Osteocyte (in vitro differentiated cells): Measurements from ENCODE around the gene CARD14. TPM values are rescaled to one million over a fixed set of nuclear protein-coding genes. Genes with fewer than 3 reads are reported as not detected.

Experiments
- DNase-seq: peaks from one replicate; pipeline ENCODE4 v3.0.0; 2021; ENCODE audit warnings: mixed read lengths; ENCODE audit not compliant: unreplicated experiment; ENCODE audit errors: extremely low spot score
- H3K27ac Mint-ChIP-seq: one replicate; pipeline ENCODE4 v1.8.0; 2021; ENCODE audit warnings: mild to moderate bottlenecking, mixed read lengths; ENCODE audit not compliant: unreplicated experiment
- H3K27me3 Mint-ChIP-seq: one replicate; pipeline ENCODE4 v1.8.0; 2021; ENCODE audit warnings: mixed read lengths; ENCODE audit not compliant: unreplicated experiment
- H3K36me3 Mint-ChIP-seq: one replicate; pipeline ENCODE4 v1.8.0; 2021; ENCODE audit warnings: mixed read lengths; ENCODE audit not compliant: unreplicated experiment
- H3K4me1 Mint-ChIP-seq: one replicate; pipeline ENCODE4 v1.8.0; 2021; ENCODE audit warnings: mixed read lengths; ENCODE audit not compliant: unreplicated experiment
- H3K4me3 Mint-ChIP-seq: one replicate; pipeline ENCODE4 v1.8.0; 2021; ENCODE audit warnings: mild to moderate bottlenecking, moderate library complexity, mixed read lengths; ENCODE audit not compliant: unreplicated experiment
- H3K9me3 Mint-ChIP-seq: one replicate; pipeline ENCODE4 v1.8.0; 2021; ENCODE audit warnings: mixed read lengths; ENCODE audit not compliant: unreplicated experiment
- CTCF ChIP-seq: fragments of 200-600 bp; sonication (generic); IDR thresholded peaks from 2 replicates; pipeline ENCODE4 v1.5.0; 2021; ENCODE audit warnings: antibody characterized with exemption, mild to moderate bottlenecking, moderate library complexity
- total RNA-seq: library from RNA; stranded (reverse); gene quantifications from 2 replicates; pipeline ENCODE4 v1.2.1, GENCODE V29; 2021

Gene CARD14
- total RNA-seq, 1 donor from 2014 or later: 0.16 TPM

GRCh38 chr17:80219013-80219762 lies 49.4 kb downstream of the CARD14 start:
- TF ChIP-seq CTCF: no peak
- Mint-ChIP-seq H3K4me3 (peak overlapping the region; percentile 86), H3K36me3 (peaks cover 7% of the 10 kb centered on the region), H3K4me1 (peaks cover 18% of the 10 kb centered on the region), H3K27ac (peak overlapping the region; percentile 85), H3K27me3 (no peaks in the 10 kb centered on the region), H3K9me3 (no peaks in the 10 kb centered on the region)
- DNase-seq: no peak

GRCh38 chr17:80219763-80220053 lies 49.9 kb downstream of the CARD14 start:
- Mint-ChIP-seq H3K36me3 (peaks cover 7% of the 10 kb centered on the region), H3K4me3 (peak overlapping the region; percentile 86)

GRCh38 chr17:80220054-80220735 lies 50.4 kb downstream of the CARD14 start, which contains the start of the genes SGSH and SLC26A11:
Gene SGSH, minus strand, starts transcription at chr17:80220333. Its CDS starts 20 bp downstream, at chr17:80220313.
Gene SLC26A11, plus strand, starts transcription at chr17:80220427. Its CDS starts 1,134 bp downstream, at chr17:80221561.
- Mint-ChIP-seq H3K27ac (peak within 1 kb of the TSS; percentile 85), H3K27me3 (no peaks in the 10 kb centered on the region), H3K4me1 (peaks cover 18% of the 10 kb centered on the region), H3K9me3 (no peaks in the 10 kb centered on the region), H3K36me3 (peaks cover 7% of the 10 kb centered on the region), H3K4me3 (peak within 1 kb of the TSS; percentile 86)
- peak; percentile 93 for DNase-seq
- TF ChIP-seq CTCF: no peak

More at GRCh38 chr17:80219763-80220053, 49.9 kb downstream of the CARD14 start:
- Mint-ChIP-seq H3K9me3 (no peaks in the 10 kb centered on the region), H3K4me1 (peaks cover 18% of the 10 kb centered on the region), H3K27me3 (no peaks in the 10 kb centered on the region), H3K27ac (peak overlapping the region; percentile 85)
- no peak for TF ChIP-seq CTCF
- no peak for DNase-seq

- Mint-ChIP-seq H3K9me3 (no peaks in the 10 kb centered on the region), H3K27me3 (no peaks in the 10 kb centered on the region), H3K36me3 (peaks cover 7% of the 10 kb centered on the region), H3K4me1 (peaks cover 18% of the 10 kb centered on the region), H3K4me3 (peak overlapping the region; percentile 75), H3K27ac (no peak overlapping the region)
- no peak for DNase-seq
- TF ChIP-seq CTCF: no peak
These were observed 50.9 kb downstream of the CARD14 start for GRCh38 chr17:80220736-80221215.
